COLO668 (cell line): ENCODE results near the gene ASTN2.

Source experiments
- DNase-seq: peaks from one replicate; lab custom pipeline; 2025; ENCODE audit not compliant: unreplicated experiment; lab: John Stamatoyannopoulos, UW

ASTN2 gene

GRCh38 chr9:116378873-116379272 lies 1036.0 kb downstream of the ASTN2 start:
- DNase-seq = no peak

- DNase-seq = no peak
These were observed 1037.6 kb downstream of the ASTN2 start for GRCh38 chr9:116377179-116377798.
